H9 (cell line): Measurements from ENCODE around the gene NFXL1. TPM values are rescaled to one million over a fixed set of nuclear protein-coding genes. Genes with fewer than 3 reads are reported as not detected.

Experiments used
- DNase-seq: peaks from one replicate; pipeline ENCODE4 v3.0.0-alpha.2; 2017
- H2AFZ ChIP-seq: one replicate; pipeline ENCODE4 v1.6.1; 2013; ENCODE audit warnings: mild to moderate bottlenecking, low read length, control low read depth, moderate library complexity
- H2AK5ac ChIP-seq: 2 replicates; pipeline ENCODE4 v1.6.1; 2013; ENCODE audit warnings: low read length, control low read depth, mixed read lengths; ENCODE audit not compliant: insufficient read length
- H2BK120ac ChIP-seq: one replicate; pipeline ENCODE4 v1.6.1; 2013; ENCODE audit warnings: low read depth, mild to moderate bottlenecking, low read length, control low read depth, inconsistent platforms; ENCODE audit not compliant: poor library complexity, severe bottlenecking
- H2BK12ac ChIP-seq: 2 replicates; pipeline ENCODE4 v1.6.1; 2013; ENCODE audit warnings: low read length, control low read depth, mixed read lengths, low read depth; ENCODE audit not compliant: insufficient read length
- H2BK15ac ChIP-seq: 2 replicates; pipeline ENCODE4 v1.6.1; 2013; ENCODE audit warnings: low read depth, low read length, control low read depth
- H2BK20ac ChIP-seq: one replicate; pipeline ENCODE4 v1.6.1; 2013; ENCODE audit warnings: low read depth, mild to moderate bottlenecking, low read length, control low read depth, inconsistent platforms; ENCODE audit not compliant: poor library complexity, severe bottlenecking
- H2BK5ac ChIP-seq: 2 replicates; pipeline ENCODE4 v1.6.1; 2013; ENCODE audit warnings: low read length, control low read depth, mixed read lengths; ENCODE audit not compliant: insufficient read length
- H3K14ac ChIP-seq: 2 replicates; pipeline ENCODE4 v1.6.1; 2013; ENCODE audit warnings: low read length, control low read depth; ENCODE audit not compliant: insufficient read depth
- H3K18ac ChIP-seq: 2 replicates; pipeline ENCODE4 v1.6.1; 2013; ENCODE audit warnings: low read depth, mild to moderate bottlenecking, mixed read lengths, low read length, control low read depth; ENCODE audit not compliant: insufficient read length
- H3K23ac ChIP-seq: 2 replicates; pipeline ENCODE4 v1.6.1; 2013; ENCODE audit warnings: low read length, control low read depth, mixed read lengths, low read depth; ENCODE audit not compliant: insufficient read length
- H3K23me2 ChIP-seq: 2 replicates; pipeline ENCODE4 v1.6.1; 2013; ENCODE audit warnings: low read depth, mild to moderate bottlenecking, mixed read lengths, low read length, control low read depth; ENCODE audit not compliant: insufficient read length, poor library complexity, severe bottlenecking
- H3K27ac ChIP-seq: 2 replicates; pipeline ENCODE4 v1.5.1; 2013; ENCODE audit warnings: low read length, control low read depth, mixed read lengths, low read depth; ENCODE audit not compliant: insufficient read length
- H3K27me3 ChIP-seq: 2 replicates; pipeline ENCODE4 v1.6.1; 2013; ENCODE audit warnings: low read length, control low read depth, inconsistent platforms; ENCODE audit not compliant: insufficient read depth
- H3K4ac ChIP-seq: 2 replicates; pipeline ENCODE4 v1.6.1; 2013; ENCODE audit warnings: low read depth, mild to moderate bottlenecking, control low read depth, inconsistent platforms, low read length, moderate library complexity
- H3K4me1 ChIP-seq: 2 replicates; pipeline ENCODE4 v1.6.1; 2013; ENCODE audit warnings: low read length, control low read depth, inconsistent platforms; ENCODE audit not compliant: insufficient read depth
- H3K4me2 ChIP-seq: 2 replicates; pipeline ENCODE4 v1.6.1; 2013; ENCODE audit warnings: low read length, control low read depth, mixed read lengths; ENCODE audit not compliant: insufficient read length, insufficient read depth
- H3K56ac ChIP-seq: 2 replicates; pipeline ENCODE4 v1.6.1; 2013; ENCODE audit warnings: low read depth, mild to moderate bottlenecking, mixed read lengths, low read length, control low read depth; ENCODE audit not compliant: insufficient read length
- H3K79me1 ChIP-seq: 2 replicates; pipeline ENCODE4 v1.6.1; 2013; ENCODE audit warnings: low read depth, mild to moderate bottlenecking, moderate library complexity, low read length, control low read depth, inconsistent platforms; ENCODE audit not compliant: insufficient read depth, poor library complexity, severe bottlenecking
- H3K79me2 ChIP-seq: 2 replicates; pipeline ENCODE4 v1.6.1; 2013; ENCODE audit warnings: low read length, control low read depth, inconsistent platforms; ENCODE audit not compliant: insufficient read depth
- H3K9ac ChIP-seq: 2 replicates; pipeline ENCODE4 v1.6.1; 2013; ENCODE audit warnings: low read length, control low read depth, mixed read lengths; ENCODE audit not compliant: insufficient read length; ENCODE audit errors: extremely low read depth
- H3K9me3 ChIP-seq: one replicate; pipeline ENCODE4 v1.6.1; 2013; ENCODE audit warnings: low read depth, low read length, inconsistent platforms; ENCODE audit not compliant: control insufficient read depth
- H3T11ph ChIP-seq: one replicate; pipeline ENCODE4 v1.6.1; 2013; ENCODE audit warnings: mild to moderate bottlenecking, low read length, control low read depth, inconsistent platforms
- H4K20me1 ChIP-seq: one replicate; pipeline ENCODE4 v1.6.1; 2013; ENCODE audit not compliant: control insufficient read depth, insufficient read length, insufficient read depth
- H4K5ac ChIP-seq: 2 replicates; pipeline ENCODE4 v1.6.1; 2013; ENCODE audit warnings: low read depth, mild to moderate bottlenecking, mixed read lengths, low read length, control low read depth; ENCODE audit not compliant: insufficient read length
- H4K8ac ChIP-seq: replicated peaks from 2 replicates; pipeline ENCODE4 v1.6.1; 2013; ENCODE audit warnings: low read length, control low read depth, mixed read lengths, low read depth; ENCODE audit not compliant: insufficient read length
- H4K91ac ChIP-seq: 2 replicates; pipeline ENCODE4 v1.6.1; 2013; ENCODE audit warnings: low read depth, mild to moderate bottlenecking, moderate library complexity, mixed read lengths, low read length, control low read depth; ENCODE audit not compliant: insufficient read length
- H3K27ac Mint-ChIP-seq, 3 experiments: 2 replicates in 2 of 3; 3 replicates in 1 of 3; pipeline ENCODE4 v1.8.0; 2020 to 2021; ENCODE audit warnings: mixed read lengths in 3 of 3, mild to moderate bottlenecking in 1 of 3, moderate library complexity in 1 of 3
- H3K27me3 Mint-ChIP-seq: 2 replicates; pipeline ENCODE4 v1.8.0; 2021; ENCODE audit warnings: low read depth, mild to moderate bottlenecking, moderate library complexity, mixed read lengths
- H3K36me3 Mint-ChIP-seq, 3 experiments: 2 replicates in 2 of 3; 3 replicates in 1 of 3; pipeline ENCODE4 v1.8.0; 2020 to 2021; ENCODE audit warnings: low read depth in 3 of 3, mixed read lengths in 3 of 3; ENCODE audit not compliant: insufficient read depth in 1 of 3
- H3K4me1 Mint-ChIP-seq, 2 experiments: 2 replicates each; pipeline ENCODE4 v1.8.0; 2020; ENCODE audit warnings: mixed read lengths in 2 of 2
- H3K4me3 Mint-ChIP-seq, 2 experiments: 2 replicates in 1 of 2; 3 replicates in 1 of 2; pipeline ENCODE4 v1.8.0; 2020 to 2021; ENCODE audit warnings: mild to moderate bottlenecking in 2 of 2, mixed read lengths in 2 of 2, moderate library complexity in 1 of 2
- H3K9me3 Mint-ChIP-seq, 2 experiments: 2 replicates in 1 of 2; 3 replicates in 1 of 2; pipeline ENCODE4 v1.8.0; 2020; ENCODE audit warnings: mild to moderate bottlenecking in 2 of 2, mixed read lengths in 2 of 2, moderate library complexity in 1 of 2
- CTCF ChIP-seq: fragments of 200-600 bp; sonication (generic); conservative IDR thresholded peaks from 3 replicates; pipeline ENCODE4 v1.8.0; 2021; ENCODE audit warnings: antibody characterized with exemption, mild to moderate bottlenecking
- total RNA-seq: library from RNA; stranded (reverse); gene quantifications from 2 replicates; pipeline ENCODE4 v1.2.1, GENCODE V29; 2021

The NFXL1 gene
- total RNA-seq, 1 experiment from 2014 or later: 33.8 TPM

GRCh38 chr4:47829438-47829837 lies 84.9 kb downstream of the NFXL1 start:
- Histone ChIP-seq H4K5ac (no peak overlapping the region), H2AFZ (no peak overlapping the region), H3K27me3 (no peaks in the 10 kb centered on the region)

More at GRCh38 chr4:47829438-47829837, 84.9 kb downstream of the NFXL1 start:
- no peak overlapping the region for H4K91ac ChIP-seq
- no peak overlapping the region for H2BK120ac ChIP-seq
- no peak overlapping the region for H3K27ac ChIP-seq
- no peak overlapping the region for H3K14ac ChIP-seq
- H3K9ac ChIP-seq: no peak overlapping the region
- H3K4ac ChIP-seq: no peak overlapping the region
- no peak for DNase-seq
- no peak overlapping the region for H3K4me2 ChIP-seq
- no peaks in the 10 kb centered on the region for H3K79me1 ChIP-seq
- H3K4me1 ChIP-seq: no peaks in the 10 kb centered on the region
- peaks cover 10 to 13% of the 10 kb centered on the region in 2 experiments for H3K9me3 Mint-ChIP-seq
- no peak overlapping the region for H3K23ac ChIP-seq
- no peak overlapping the region for H2AK5ac ChIP-seq
- no peak overlapping the region for H4K8ac ChIP-seq
- peaks cover 0 to 14% (median 0%) of the 10 kb centered on the region in 3 experiments; a peak in 4 of 7 replicates for H3K36me3 Mint-ChIP-seq
- H3K18ac ChIP-seq: no peak overlapping the region
- H3K9me3 ChIP-seq: no peaks in the 10 kb centered on the region
- H2BK12ac ChIP-seq: no peak overlapping the region
- H3T11ph ChIP-seq: no peak overlapping the region
- TF ChIP-seq CTCF: no peak
- H3K27ac Mint-ChIP-seq: no peak overlapping the region
- no peaks in the 10 kb centered on the region for H3K27me3 Mint-ChIP-seq
- no peaks in the 10 kb centered on the region for H3K79me2 ChIP-seq
- H2BK5ac ChIP-seq: no peak overlapping the region
- no peak overlapping the region for H3K4me3 Mint-ChIP-seq
- no peak overlapping the region for H2BK15ac ChIP-seq
- no peaks in the 10 kb centered on the region for H4K20me1 ChIP-seq
- no peaks in the 10 kb centered on the region for H3K23me2 ChIP-seq
- peaks cover 1 to 5% of the 10 kb centered on the region in 2 experiments for H3K4me1 Mint-ChIP-seq
- H2BK20ac ChIP-seq: no peak overlapping the region
- H3K56ac ChIP-seq: no peak overlapping the region
